Measurements from ENCODE around the gene HHAT.

DNA sequence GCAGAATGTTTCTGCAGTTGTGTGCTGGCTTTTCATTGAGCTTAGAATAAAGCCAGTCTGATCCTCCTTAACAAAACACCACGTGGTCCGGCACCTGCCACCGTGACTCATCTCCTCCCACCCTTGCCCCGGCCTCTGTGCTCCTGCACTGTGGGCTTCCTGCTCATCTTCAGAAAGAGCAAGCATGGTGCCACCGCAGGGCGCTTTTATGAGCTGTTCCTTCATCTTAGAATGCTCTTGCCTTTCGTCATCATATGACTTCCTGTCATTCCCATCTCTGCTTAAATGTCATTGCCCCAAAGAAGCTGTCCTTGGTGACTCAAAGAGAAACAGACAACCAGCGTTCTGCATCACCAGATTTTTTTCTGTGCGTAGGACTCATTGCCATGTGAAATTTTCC lies 117.8 kb downstream of the HHAT start:
- TF ChIP-seq CTCF (IDR thresholded peaks at IDR 0.05; ENCODE audit: low read length) (no peak), EZH2 (IDR thresholded peaks at IDR 0.05; ENCODE audit: borderline replicate concordance, low read length) (no peak)

Measured in OCI-LY1 (cell line).